Stimulated activated CD4-positive, alpha-beta T cell treated with anti-CD3 and anti-CD28 coated beads, Interleukin-12 subunit alpha, Interleukin-12 subunit beta, amount 100 ng/mL, for 48 hours (primary cell): ENCODE measurements around the gene MRPL43.
A peak's percentile ranks its signal among the peaks of the same experiment; 100 is the strongest.
"Not testable (repeated sequence)": the region's sequence is repeated elsewhere in the genome, so short reads cannot be mapped to it uniquely, and the experiment has no call there.

Experiments used
- DNase-seq, 3 donors: peaks; one replicate each; pipeline ENCODE4 v3.0.0-alpha.2; 2020; ENCODE audit warnings: low read depth in 2 of 3, low spot score in 1 of 3

MRPL43 gene

DNA sequence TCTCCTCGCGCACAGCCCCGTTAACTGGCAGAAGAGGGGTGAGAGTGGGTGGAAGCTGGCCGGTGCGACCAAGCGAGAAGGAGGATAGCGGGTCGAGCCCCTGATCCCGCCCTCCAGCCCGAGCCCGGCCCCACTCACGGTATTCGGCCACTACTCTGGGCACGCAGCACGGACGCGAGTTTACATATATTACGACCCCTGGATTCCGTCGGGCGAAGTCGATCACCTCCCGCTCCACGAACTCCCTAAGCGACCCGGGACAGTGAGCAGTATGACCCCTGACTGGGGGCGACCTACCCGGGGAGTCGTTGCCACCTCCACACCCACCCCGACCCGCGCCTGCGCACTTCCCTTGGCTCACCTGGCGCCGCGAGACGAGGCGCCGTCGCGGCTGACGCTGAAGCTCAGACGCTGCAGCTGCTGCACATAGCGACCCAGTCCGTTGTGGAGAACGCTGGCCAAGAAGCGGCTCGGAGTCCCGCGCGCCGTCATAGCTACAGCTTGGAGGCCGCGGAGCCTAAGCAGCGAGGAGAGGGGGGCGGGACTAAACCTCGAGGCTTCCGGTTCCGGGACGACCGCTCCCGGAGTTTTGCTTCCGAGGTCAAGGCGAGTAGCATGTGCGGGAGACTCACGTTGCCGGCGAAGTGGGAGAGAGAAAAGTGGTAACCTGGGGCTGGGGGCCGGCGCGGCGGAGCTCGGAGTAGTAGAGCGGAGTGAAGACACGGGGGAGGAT, at the start of gene MRPL43, which contains the start of gene TWNK:
MRPL43 (minus strand) TSS at position 546 of the 733 bp plus-strand sequence; CDS start at position 492, 54 bp downstream.
TWNK (plus strand) TSS at position 592 of the 733 bp plus-strand sequence. CDS start 668 bp downstream, outside the sequence.
- peak; percentile 74 to 82 (median 82) for DNase-seq

DNA sequence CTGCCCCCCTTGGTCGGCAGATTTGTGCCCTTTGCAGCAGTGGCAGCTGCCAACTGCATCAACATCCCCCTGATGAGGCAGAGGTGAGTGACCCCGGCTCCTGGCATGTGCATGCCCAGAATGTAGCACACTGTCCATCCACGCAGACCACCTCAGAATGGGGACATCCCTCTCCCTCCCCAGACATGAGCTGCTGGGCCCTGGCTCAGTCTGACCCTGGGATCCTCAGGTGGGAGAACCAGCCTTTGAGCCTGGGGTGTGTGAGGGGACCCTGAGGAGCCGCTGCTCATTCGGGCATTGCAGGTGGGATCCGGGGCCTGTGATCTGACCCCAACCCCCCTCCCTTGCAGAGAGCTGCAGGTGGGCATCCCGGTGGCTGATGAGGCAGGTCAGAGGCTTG, 49.4 kb upstream of the MRPL43 start:
- DNase-seq: no peak

- no peak for DNase-seq
Measured at GRCh38 chr10:101035916-101036702, 48.8 kb upstream of the MRPL43 start.

GRCh38 chr10:101035314-101035713, 48.0 kb upstream of the MRPL43 start:
- DNase-seq: no peak

DNA sequence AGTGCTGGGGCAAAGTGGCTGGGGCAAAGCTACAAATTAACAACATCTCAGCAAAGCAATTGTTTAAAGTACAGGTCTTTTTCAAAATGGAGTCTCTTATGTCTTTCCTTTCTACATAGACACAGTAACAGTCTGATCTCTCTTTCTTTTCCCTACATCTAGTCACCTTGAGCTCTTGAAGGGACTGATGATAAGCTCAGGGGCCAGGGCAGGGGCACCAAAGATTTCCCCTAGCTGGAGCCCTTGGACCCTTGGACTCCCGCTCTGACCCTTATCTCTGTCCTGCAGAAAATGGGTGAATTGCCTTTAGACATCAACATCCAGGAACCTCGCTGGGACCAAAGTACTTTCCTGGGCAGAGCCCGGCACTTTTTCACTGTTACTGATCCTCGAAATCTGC, 47.1 kb upstream of the MRPL43 start:
- not testable (repeated sequence) for DNase-seq

- no peak for DNase-seq
Measured at GRCh38 chr10:101033276-101033675, 46.0 kb upstream of the MRPL43 start.

GRCh38 chr10:101032637-101033224, 45.4 kb upstream of the MRPL43 start:
- peak; percentile 37 to 46 (median 45) for DNase-seq

DNA sequence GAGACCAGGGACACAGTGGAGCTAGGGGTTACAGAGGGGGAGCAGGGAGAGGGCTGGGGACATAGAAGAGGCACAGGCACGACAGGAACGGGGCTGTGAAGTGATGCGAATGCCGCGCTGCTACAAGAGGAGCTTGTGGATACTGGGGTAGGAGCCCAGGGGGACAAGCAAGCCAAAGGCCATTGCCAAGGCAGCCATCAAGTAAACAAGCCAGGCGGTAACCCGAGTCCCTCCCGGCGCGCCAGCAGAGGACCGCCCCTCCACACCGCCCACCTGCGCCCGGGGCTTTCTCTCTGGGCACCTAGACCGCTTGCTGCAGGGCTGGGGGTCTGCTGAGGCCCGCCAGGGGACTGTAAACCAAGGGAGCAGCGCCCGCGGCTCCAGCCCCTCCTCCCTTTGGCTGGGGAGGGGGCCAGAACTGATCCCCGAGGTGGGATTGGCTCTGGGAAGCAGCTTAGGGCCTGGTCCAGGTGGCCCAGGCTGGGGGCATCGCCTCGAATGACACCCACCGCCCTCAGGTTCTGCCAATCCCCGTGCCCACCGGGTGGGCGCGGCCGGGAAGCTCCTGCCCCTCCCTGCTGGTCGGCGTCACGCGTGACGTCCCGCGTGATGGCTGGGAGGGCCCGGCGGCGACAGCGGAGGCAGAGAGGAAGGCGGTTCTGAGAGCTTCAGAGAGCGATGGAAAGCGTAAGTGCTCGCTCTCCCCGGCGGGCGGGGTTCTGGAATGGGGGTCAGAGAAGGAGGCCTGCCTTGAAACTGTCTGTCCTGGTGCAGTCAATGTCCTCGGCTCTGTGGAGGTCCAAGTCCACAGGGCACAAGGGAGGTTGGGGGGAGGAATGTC, 44.7 kb upstream of the MRPL43 start:
- DNase-seq: peak; percentile 49 to 60 (median 50)

GRCh38 chr10:101031128-101031795, 44.0 kb upstream of the MRPL43 start, which contains the start of the genes PDZD7 and SFXN3:
Gene PDZD7 (minus strand): TSS chr10:101031129. CDS start chr10:101030219, 910 bp downstream.
Gene SFXN3 (plus strand): TSS chr10:101031234. CDS start chr10:101034695, 3,461 bp downstream.
- DNase-seq: peak; percentile 93 to 97 (median 96)

GRCh38 chr10:101030496-101031127, 43.3 kb upstream of the MRPL43 start:
- DNase-seq: no peak

DNA sequence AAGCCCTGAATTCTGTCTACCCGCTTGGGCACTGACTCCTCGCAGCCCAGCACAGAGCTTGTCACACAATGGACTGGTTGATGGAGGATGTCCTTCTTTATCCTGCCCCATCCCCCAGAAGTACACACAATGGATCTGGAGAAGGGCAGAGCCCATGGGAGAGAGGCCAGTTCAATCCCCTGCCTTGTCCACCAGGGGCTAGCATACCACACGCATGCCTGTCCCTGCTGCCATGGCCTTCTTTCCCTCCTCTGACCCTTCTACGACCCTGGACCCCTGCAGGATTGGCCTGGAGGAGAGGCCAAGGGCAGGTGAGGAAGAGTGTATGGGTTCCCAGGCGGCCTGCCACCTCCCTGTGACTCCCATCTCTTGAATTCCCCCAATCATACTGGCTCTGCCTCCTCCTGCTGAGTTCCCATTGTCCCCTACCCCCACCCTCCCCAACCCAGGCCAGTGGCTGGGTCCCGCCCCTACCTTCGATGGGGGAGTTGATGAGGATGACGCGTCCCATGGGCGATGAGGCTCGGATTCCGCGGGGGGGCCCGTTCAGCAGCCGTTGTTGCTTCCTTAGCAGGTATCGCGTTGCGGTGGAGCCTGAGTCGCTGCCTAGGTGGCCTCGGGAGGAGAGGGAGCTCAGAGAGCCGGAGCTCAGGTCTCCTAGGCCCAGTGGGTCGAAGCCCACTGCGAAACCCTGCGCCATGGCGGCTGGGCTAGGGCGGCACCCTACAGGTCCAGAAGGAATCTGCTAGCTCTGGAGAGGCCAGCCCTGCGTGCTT, 42.4 kb upstream of the MRPL43 start:
- no peak for DNase-seq

GRCh38 chr10:101028446-101029337, 41.4 kb upstream of the MRPL43 start:
- no peak for DNase-seq

DNA sequence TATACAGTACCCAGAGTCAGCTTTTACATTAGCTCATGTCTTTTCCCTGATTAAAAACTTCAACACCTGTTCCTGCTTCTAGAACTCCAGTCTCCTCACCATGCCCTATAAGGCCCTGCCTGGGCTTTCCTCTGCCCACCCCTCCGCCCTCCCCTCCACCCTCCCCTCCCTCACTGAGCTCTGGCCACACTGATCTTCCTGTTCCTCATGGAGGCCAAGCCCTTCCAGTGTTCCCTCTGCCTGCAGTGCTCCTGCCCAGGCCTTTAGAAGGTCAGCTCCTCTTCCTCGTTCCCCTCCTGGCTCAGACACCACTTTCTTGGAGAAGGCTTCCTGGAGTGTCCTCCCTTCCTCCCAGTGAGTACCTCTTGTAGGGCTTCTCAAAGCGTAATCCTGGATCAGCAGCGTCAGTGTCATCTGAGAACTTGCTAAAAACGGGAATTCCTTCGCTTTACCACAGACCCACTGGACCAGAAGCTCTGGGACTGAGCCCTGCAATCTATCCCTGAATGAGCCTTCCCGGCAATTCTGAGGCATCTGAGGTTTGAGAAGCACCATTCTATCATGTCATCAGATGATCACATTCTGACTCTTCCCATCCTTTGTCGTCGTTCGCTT, 39.9 kb upstream of the MRPL43 start:
- no peak for DNase-seq

- DNase-seq: no peak
Measured at GRCh38 chr10:101022967-101023705, 35.8 kb upstream of the MRPL43 start.

DNA sequence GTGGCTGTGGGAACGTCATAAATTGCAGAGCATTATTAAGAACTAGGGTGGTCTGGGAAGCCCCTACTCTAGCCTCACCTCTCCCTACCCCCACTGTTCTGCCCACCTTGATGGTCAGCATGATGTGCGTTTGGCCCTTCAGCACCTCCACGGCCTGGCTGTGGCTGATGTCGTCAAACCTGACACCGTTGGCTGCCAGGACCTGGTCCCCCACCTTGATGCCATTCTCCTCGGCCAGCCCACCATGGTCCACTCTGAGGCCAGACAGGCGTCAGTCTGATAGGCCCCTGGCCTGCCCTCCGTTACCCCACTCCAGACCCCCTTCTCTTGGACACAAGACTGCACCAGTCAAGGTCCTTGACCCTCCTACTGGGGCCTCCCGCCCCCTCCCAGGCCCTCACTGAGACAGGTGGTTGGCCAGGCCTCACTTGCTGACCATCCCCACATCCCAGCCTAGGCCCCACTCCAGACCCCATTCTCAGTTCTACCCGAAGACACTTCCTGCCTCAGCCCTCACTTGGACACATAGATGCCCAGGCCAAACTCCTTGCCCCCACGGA, 34.5 kb upstream of the MRPL43 start:
- no peak for DNase-seq

- no peak for DNase-seq
Measured at GRCh38 chr10:101021239-101021638, 33.9 kb upstream of the MRPL43 start.
